Kidney epithelial cell (primary cell): ENCODE results near the gene SYNJ2. TPM values are rescaled to one million over a fixed set of nuclear protein-coding genes. Genes with fewer than 3 reads are reported as not detected.

Experiments used
- DNase-seq: peaks from one replicate; pipeline ENCODE4 v3.0.0-alpha.2; 2010; ENCODE audit warnings: low read depth
- H3K27me3 ChIP-seq: 2 replicates; pipeline ENCODE4 v1.6.0; 2011; ENCODE audit warnings: low read length; ENCODE audit not compliant: control insufficient read depth, insufficient read depth
- H3K36me3 ChIP-seq: 2 replicates; pipeline ENCODE4 v1.5.1; 2011; ENCODE audit warnings: low read length; ENCODE audit not compliant: control insufficient read depth, insufficient read depth
- H3K4me3 ChIP-seq: 2 replicates; pipeline ENCODE4 v1.5.1; 2011; ENCODE audit warnings: low read depth, mild to moderate bottlenecking, control low read depth, low read length
- CTCF ChIP-seq: IDR thresholded peaks from 2 replicates; pipeline ENCODE4 v1.5.1; 2011; ENCODE audit warnings: mild to moderate bottlenecking, moderate library complexity, low read length, control low read depth, inconsistent platforms; ENCODE audit not compliant: insufficient read depth, poor library complexity, severe bottlenecking
- total RNA-seq: library from RNA; depleted of rRNA; stranded (reverse); fragments of >200 nt; gene quantifications from 2 replicates; pipeline ENCODE4 v1.2.3, GENCODE V29; 2015

The SYNJ2 gene
- total RNA-seq, 1 donor from 2014 or later, result 14.3 TPM

- H3K36me3 ChIP-seq, result no peaks in the 10 kb centered on the region
- no peak for DNase-seq
- no peaks in the 10 kb centered on the region for H3K27me3 ChIP-seq
- peak; percentile 38 for TF ChIP-seq CTCF
- peak overlapping the region; percentile 88 for H3K4me3 ChIP-seq
Measured at GRCh38 chr6:157982563-157983405, 1.1 kb downstream of the SYNJ2 start.

GRCh38 chr6:157983406-157984119, 1.9 kb downstream of the SYNJ2 start:
- TF ChIP-seq CTCF, result no peak
- peak overlapping the region; percentile 88 for H3K4me3 ChIP-seq
- DNase-seq, result no peak

GRCh38 chr6:157984128-157984527, 2.5 kb downstream of the SYNJ2 start:
- no peaks in the 10 kb centered on the region for H3K36me3 ChIP-seq
- H3K4me3 ChIP-seq, result no peak overlapping the region
- no peak for DNase-seq
- H3K27me3 ChIP-seq, result no peaks in the 10 kb centered on the region
- no peak for TF ChIP-seq CTCF

More at GRCh38 chr6:157983406-157984119, 1.9 kb downstream of the SYNJ2 start:
- Histone ChIP-seq H3K36me3 (no peaks in the 10 kb centered on the region), H3K27me3 (no peaks in the 10 kb centered on the region)

- H3K4me3 ChIP-seq, result no peak overlapping the region
- no peak for TF ChIP-seq CTCF
- no peak for DNase-seq
- no peaks in the 10 kb centered on the region for H3K27me3 ChIP-seq
- H3K36me3 ChIP-seq, result no peaks in the 10 kb centered on the region
Measured at GRCh38 chr6:157984686-157985225, 3.1 kb downstream of the SYNJ2 start.

GRCh38 chr6:157985378-157986155, 3.9 kb downstream of the SYNJ2 start:
- DNase-seq, result no peak
- H3K36me3 ChIP-seq, result no peaks in the 10 kb centered on the region
- no peaks in the 10 kb centered on the region for H3K27me3 ChIP-seq
- H3K4me3 ChIP-seq, result no peak overlapping the region
- TF ChIP-seq CTCF, result no peak
